COR-L47 (cell line): ENCODE data around the gene DNAI2.
"Not testable (repeated sequence)": the region's sequence is repeated elsewhere in the genome, so short reads cannot be mapped to it uniquely, and the experiment has no call there.

Experiments used
- DNase-seq: peaks from one replicate; lab custom pipeline; 2025; lab: John Stamatoyannopoulos, UW

DNAI2 gene

DNA sequence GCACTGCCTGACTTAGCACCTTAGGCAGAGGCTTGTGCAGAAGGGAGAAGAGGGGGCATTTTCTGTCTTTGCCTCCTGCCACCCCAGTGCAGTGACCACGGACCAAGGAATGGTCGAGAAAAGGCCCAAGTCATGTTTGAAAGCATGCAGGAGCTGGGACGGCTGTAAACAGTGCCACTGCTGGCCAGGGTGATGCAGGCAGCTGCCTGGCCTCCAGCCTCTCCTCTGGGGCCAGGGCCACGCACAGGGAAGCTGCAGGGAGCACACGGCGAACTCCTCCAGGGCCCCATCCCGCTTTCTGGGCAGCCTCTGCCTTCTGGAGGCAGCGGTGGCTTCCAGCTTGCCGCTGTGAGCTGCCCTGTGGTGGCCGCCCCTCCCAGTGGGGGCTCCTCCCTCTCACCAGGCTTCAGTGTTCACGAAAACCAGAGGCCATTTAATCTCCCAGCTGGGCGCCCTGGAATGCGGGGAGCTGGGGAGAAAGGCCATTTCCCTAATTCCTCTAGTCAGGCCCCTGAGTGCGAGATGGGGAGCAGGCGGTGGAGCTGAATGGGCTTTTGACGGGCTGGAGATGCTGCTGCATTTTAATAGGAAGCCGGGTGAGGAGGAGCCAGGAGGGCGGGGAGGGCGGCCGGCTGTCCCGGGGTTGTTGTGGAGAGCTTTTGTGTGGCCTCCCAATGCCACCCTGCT lies 28.7 kb upstream of the DNAI2 start:
- no peak for DNase-seq

GRCh38 chr17:74245871-74246270 lies 28.2 kb upstream of the DNAI2 start:
- no peak for DNase-seq

- DNase-seq, result no peak
These were observed 24.3 kb upstream of the DNAI2 start for GRCh38 chr17:74249590-74250270.

DNA sequence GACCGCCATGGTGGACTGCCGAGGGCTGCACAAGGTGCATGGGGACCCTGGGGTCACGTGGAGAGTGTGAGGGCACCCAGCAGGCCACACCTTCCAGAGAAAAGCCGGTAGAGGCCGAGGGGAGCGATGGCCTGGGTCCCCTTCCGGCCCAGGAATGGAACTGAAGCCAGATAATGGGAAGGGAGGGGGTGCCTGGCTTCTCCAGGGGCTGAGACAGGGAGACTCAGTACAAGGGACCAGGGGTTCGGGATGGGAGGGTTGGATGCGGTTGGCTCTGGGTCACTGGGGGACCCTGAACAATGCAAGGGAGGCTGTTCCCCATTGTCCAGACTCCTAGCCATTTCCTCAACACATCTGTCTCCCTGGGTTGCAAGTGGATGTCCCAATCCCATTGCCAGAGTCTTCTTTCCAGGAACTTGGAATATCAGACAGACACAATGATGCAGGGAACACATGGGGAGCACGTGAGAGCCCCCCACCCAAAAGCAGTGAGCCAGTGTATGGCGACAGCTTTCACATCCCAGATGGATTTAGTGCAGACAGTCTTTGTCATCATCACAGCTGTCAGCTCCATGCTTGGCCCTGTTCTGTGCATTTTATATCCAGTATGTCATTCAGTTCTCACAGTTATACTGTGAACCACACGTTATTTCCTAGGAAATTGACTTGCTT lies 23.6 kb upstream of the DNAI2 start:
- no peak for DNase-seq

DNA sequence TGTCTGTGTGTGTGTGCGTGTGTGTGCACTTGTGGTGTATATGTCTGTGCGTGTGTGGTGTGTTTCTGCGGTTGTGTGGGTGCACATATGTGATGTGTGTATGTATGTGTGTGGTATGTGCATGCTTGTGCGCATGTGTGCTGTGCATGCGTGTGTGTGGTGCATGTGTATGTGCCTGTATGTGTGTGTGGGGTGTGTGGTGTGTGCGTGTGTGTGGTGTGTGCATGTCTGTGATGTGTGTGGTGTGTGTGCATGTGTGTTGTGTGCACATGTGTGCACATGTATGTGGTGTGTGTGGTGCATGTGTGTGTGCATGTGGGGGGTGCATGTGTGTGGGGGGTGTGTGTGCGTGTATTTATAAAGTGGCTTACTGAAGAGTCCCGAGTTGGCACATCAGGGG lies 23.0 kb upstream of the DNAI2 start:
- DNase-seq, result no peak

DNA sequence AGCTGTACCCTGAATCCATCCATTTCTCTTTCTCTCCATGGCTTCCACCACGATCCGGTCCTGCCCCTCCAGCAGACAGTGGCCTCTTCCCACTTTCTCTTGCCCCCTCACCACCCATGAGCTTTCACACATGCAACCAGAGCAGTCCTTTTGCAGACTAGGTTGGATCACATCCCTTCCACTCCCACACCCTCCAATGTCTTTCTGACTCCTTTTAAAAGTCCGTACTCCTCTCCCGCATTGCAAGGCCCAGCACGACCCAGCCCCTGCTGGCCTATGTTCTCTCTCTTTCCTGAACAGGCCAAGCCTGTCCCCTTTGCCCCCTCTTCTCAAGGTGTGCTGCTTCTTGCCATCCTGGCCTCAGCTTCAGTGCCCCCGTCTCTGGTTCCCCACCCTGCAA lies 22.5 kb upstream of the DNAI2 start:
- no peak for DNase-seq

GRCh38 chr17:74252211-74252610 lies 21.8 kb upstream of the DNAI2 start:
- DNase-seq, result no peak

GRCh38 chr17:74253036-74253435 lies 21.0 kb upstream of the DNAI2 start:
- DNase-seq, result no peak

- DNase-seq, result no peak
These were observed 16.7 kb upstream of the DNAI2 start for GRCh38 chr17:74257311-74257710.

DNA sequence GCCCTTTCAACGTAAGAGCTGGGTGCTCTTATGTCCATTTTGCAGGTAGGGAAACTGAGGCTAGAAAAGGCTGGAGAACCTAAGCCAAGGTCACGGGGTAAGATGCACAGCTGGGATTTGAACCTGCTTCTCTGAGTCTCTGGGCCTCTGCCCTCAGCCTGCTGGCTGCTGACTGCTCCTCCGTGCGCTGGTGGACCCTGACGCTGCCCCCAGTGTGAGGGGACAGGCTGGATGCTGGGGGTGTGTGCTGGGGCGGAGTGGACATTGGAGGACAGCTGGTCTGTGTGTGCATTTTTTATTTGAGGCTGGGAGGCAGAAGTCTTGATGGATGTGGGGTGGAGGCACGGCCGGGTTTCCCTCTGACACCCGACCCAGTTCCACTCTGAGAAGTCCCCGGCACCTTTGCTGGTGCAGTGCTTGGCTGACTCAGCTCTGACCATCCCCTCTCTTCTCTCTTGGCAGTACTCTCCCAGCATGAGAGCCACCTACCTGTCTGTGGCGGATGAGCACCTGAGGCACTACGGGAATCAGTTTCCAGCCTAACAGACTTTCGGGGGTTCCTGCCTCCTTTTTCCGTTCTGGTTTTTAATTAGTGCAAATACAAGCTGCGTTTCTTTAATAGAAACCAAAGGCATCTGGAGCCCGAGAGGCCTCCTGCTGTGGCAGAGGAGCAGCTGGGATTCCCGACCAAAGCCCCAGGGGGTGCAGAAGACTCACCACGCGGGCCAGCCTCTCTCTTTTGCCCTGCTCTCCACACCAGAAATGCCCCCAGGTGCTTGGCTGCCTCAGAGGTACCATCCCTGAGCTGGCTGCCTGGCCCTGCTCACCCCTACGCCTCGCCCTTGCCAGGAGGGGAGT lies 14.1 kb upstream of the DNAI2 start:
- DNase-seq, result peak; percentile 75

DNA sequence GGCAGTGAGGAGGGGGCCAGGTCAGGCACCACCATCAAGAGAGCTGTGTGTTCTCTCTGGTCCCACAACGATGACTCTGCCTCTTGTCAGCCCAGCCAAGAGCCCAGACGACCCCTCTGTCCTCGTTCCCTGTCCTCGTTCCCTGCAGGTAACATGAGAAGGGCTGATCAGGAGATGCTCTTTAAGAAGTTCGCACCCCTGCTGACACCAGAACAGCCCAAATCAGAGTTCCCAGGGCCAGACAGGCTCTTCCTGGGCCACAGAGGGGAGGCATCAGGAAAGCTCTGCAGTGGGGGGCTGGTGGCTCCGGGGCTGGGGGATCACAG lies 13.5 kb upstream of the DNAI2 start:
- DNase-seq, result no peak

DNA sequence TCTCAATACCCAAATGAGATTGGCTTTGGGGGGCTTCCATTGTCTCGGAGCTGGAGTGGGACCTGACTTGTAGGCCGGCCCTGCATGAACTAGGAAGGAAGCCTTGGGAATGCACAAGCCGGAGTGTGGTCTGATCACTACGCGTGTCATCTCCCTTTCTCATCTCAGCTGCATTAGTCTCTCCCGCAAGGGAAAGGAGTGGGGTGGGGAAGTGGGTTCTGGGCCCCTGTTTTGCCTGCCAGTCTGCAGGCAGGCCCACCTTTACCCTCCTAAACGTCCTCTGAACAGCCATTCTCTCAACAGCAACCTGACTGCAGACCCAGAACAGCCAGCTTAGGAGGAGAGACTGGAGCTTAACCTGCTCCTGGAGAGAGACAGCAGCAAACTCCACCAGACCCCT lies 11.4 kb upstream of the DNAI2 start:
- DNase-seq, result no peak

GRCh38 chr17:74267054-74267453 lies 7.0 kb upstream of the DNAI2 start:
- DNase-seq, result not testable (repeated sequence)

- no peak for DNase-seq
These were observed 6.5 kb upstream of the DNAI2 start for GRCh38 chr17:74267579-74267978.

GRCh38 chr17:74267987-74268499 lies 6.0 kb upstream of the DNAI2 start:
- DNase-seq, result no peak

DNA sequence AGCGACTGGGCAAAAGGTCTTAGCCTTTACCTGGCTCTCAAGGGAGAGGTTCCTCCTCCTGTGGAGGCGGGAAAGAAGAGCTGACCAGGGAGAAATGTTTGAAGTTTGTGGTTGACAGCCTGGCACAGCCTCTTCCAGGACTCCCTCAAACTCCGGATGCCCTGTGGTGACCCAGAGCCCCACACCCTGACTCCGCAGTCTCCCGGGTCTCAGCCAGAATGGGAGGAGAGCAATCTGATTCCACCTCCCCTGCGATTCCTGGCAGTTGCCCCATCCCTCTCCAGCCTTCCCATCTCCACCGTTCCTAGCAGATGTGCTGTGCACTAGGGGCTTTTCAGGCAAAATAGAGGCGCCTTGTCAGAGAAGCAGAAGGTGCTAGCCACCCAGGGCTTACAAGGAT lies 5.5 kb upstream of the DNAI2 start:
- DNase-seq, result no peak

- no peak for DNase-seq
These were observed 3.7 kb upstream of the DNAI2 start for GRCh38 chr17:74270333-74270732.

GRCh38 chr17:74271281-74271680 lies 2.8 kb upstream of the DNAI2 start:
- DNase-seq, result no peak

GRCh38 chr17:74271901-74272561 lies 2.0 kb upstream of the DNAI2 start:
- no peak for DNase-seq

DNA sequence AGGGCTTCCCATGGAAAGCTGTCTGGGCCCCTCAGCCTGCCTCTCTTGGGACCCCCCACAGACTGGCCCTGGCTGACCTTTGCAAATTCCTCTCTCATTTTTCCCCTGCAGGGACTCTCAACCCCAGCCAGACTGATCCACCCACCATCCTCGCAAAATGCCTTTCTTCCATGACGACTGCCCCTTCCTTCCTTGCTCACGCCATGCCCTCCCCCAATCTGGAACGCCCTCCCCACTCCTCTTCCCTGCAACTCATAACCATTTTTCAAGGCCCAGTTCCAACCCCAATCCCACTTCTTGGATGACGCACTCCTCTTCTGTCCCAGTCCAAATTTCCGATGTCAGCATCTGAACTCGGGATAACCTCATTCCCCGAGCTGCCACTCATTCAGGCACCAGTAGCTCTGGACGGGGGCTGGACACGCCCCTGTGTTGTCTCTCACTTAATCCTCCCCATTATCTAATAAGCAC lies 1.3 kb upstream of the DNAI2 start:
- no peak for DNase-seq

DNA sequence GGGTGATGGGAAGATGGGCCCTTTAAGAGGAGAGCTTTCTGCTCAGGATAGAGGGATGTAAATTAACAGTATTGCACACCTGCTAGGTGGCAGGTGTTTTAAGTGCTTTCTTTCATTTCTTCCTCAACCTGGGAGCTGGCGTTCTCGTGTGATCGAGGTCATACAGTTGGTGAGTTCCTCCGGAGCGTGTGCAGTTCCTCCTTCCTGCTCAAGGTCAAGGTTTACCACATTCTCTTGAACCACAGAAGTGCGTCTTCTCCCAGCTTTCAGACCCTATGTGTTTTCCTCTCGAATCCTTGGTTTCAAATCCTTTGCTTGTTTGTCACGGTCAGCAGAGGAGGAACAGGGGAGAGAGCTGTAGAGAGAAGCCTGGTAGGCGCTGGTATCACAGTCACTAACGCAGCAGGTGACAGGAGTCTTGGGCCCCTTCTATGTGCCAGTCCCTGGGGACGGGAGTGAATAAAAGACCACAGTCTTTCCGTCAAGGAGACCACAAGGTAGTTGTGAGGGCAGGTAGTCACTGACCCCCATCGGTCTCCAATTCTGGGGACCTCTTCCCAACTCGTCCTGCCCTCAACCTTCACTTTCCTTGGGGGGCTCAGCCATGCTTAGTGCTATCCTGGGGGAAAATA lies 791 bp downstream of the DNAI2 start:
- DNase-seq, result no peak
